Erythroblast (primary cell): ENCODE measurements around the gene TMEM151A.
A peak's percentile ranks its signal among the peaks of the same experiment; 100 is the strongest.

ENCODE experiments used
- DNase-seq, 2 experiments: peaks; one replicate each; lab custom pipeline; 2025; lab: John Stamatoyannopoulos, UW
- GATA1 ChIP-seq: IDR thresholded peaks from 2 replicates; pipeline ENCODE4 v1.6.1; 2011; ENCODE audit warnings: low read depth, mild to moderate bottlenecking, control low read depth, low read length, moderate library complexity
- POLR2A ChIP-seq: IDR thresholded peaks from 2 replicates; pipeline ENCODE4 v1.6.1; 2011; ENCODE audit warnings: mild to moderate bottlenecking, low read length

TMEM151A gene

DNA sequence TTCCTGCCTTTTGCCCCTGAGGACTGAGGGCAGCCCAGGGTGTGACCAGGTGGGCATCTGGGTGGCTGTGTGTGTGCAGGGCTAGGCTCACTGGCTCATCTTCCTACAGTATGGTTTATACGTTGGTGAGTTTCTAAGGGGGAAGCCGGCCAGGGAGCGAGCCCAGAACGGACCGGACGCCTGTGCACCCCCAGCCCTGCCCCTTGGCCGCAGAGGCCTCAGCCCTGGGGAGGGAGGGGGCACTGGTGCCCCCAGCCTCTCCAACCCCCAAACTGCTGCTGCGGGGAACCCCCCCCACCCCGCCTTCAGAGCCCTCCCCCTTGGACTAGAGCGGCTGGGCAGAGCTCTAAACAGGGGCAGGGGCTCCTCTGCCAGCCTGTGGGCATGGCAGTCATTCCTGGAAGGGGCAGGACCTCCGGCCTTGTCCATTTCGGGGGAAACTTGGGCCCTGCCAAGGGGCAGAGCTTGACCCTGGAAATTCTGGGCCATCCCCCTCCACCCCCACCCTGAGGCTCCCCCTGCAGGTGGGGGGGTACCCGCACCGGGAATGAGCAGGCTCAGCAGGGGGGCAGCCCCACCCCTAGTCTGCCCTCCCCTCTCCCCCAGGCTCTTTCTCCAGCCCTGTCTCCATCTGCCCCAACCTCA, 8.1 kb upstream of the TMEM151A start:
- DNase-seq, result no peak
- TF ChIP-seq GATA1 (no peak), POLR2A (no peak)

DNA sequence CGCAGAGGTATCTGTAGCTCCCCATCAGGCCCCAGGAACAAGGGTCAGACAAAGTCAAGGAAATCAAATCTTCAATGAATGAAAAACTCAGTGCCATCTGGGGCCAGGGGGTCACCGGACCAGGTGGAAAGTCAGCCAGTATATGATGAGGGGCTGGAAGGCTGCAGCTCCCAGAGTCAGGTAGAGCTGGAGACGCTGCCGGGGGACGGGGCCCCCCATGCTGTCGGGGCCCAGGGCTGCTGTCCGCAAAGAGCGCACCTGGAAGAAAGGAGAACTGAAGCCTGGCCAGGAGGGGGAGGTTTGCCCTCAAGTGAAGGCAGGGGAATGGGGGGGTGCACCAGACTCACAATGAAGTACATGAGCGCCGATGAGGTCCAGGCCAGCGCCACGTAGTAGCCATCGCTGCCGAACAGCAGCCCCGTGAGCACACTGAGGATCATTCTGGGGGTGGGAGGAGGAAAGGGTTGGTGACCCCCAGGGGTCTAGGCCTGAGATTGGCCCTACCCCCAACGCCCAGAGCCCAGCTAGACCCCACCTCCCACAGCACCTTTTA, 7.1 kb upstream of the TMEM151A start:
- DNase-seq, result no peak

DNA sequence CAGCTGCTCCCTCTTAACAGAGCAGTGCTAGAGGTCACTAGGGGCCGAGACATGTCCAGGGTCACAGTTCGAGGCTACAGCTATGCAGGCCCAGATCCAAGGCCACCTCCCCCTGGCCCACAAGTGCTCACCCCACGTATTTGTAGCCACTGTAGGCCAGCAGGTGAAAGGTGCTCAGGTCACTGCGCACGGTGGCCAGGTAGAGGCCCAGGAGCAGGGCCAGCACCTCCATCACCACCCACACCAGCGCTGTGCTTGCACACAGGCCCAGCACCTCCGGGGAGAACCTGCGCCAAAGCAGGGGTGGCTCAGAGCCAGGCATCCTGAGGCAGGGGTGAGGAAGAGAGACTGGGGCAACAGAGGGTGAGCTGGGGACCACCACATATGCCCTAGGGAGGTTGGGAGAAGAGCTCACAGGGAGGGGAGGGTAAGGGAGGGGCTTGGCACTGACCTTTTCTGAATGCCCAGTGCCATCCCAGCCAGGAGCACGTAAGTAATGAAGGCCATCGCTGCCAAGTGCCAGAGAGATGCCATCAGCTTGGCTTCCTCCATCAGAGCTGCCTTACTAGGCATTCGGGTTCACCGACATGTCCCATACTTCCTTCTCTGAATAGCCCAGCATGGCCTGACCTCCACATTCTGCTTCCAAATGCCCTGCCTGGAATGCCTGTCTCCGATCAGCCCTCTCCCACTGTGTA, 6.3 kb upstream of the TMEM151A start:
- no peak for TF ChIP-seq GATA1
- TF ChIP-seq POLR2A, result no peak
- DNase-seq, result no peak

More for the DNA sequence above, 7.1 kb upstream of the TMEM151A start:
- TF ChIP-seq POLR2A (no peak), GATA1 (no peak)

DNA sequence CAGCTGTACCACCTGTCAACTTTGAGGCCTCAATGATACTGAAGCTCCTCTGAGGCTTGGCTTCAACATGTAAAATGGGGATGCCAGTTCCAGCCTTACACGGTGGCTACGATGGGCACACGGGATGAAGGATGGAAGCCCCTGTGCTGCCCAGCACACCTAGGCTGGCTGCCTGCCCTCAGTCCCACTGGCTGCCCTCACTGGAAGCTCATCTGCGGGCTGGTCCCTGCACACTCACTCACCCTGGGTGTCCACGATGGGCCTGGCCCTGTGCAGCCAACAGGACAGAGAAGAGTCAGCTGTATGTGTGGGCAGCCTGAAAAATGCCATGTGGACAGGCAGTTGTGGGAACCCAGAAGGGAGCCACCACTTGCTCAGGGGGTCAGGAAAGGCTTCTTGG, 5.0 kb upstream of the TMEM151A start:
- TF ChIP-seq GATA1, result no peak
- TF ChIP-seq POLR2A, result no peak
- DNase-seq, result no peak

DNA sequence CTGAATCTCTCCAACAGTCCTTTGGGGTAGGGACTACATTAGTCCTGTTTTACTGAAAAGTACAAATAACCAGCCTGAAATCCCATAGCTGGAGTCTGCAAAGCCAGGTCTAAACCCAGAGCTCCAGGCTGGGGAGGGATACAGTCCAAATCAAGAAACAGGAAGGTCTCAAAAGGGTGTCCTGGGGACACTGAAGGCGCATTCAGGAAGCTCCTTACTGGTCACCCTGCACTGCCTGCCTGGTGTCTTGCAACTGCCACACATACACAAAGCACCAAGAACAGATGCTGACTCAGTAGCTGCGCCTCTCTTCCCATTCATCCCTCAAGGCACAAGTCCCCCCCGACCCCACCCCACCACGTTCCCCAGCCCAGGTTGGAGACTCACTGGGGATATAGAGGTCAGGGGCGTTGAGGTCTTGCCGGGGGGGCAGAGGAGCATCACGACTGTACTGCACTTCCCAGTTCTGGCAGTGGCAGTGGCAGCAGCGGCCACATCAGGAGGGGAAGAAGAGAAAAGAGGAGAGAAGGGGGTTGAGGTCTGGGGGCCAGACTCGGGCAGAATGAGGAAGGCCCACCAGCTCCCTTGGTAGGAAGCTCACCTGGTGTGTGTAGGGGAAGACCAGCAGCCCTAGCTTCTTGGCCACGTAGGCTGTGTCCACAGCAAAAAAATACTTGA, 4.3 kb upstream of the TMEM151A start:
- TF ChIP-seq POLR2A, result no peak
- TF ChIP-seq GATA1, result no peak
- DNase-seq, result no peak

DNA sequence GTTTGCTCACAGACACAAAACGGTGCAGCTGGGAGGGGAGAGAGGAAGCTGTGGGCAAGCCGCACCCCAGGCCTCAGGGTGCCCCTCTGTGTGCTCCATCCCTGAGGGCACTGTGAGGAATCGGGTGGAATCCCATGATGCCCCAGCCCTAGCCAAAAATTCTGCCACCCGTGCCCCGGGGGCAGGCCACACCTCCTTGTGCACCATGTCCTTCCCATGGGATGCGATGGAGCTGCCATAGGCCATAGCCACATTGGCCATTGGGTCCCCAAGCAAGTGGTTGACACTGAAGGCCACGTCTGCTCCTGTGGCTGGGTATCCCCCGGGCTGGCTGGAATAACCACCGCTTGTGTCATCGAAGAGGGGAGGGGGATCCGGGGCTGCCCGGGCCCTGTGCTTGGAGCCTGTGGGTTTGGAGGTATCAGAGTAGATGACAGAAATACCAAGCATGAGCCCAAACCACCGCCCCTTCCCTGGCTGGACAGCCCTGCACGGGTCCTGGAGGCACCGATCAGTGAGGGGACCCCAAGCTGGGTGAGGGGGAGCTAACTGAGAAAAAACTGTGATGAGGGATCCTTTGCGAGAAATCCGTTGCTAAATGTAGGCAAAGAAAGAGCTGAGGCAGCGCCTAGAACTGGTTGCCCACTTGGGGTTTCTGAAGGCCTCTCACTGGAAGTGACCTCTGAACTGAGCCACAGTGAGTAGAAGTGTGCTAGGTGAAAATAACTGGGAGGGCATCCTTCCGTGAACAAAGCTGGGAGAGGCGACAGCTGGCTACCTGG, 3.6 kb upstream of the TMEM151A start:
- TF ChIP-seq POLR2A (no peak), GATA1 (no peak)
- DNase-seq, result no peak

DNA sequence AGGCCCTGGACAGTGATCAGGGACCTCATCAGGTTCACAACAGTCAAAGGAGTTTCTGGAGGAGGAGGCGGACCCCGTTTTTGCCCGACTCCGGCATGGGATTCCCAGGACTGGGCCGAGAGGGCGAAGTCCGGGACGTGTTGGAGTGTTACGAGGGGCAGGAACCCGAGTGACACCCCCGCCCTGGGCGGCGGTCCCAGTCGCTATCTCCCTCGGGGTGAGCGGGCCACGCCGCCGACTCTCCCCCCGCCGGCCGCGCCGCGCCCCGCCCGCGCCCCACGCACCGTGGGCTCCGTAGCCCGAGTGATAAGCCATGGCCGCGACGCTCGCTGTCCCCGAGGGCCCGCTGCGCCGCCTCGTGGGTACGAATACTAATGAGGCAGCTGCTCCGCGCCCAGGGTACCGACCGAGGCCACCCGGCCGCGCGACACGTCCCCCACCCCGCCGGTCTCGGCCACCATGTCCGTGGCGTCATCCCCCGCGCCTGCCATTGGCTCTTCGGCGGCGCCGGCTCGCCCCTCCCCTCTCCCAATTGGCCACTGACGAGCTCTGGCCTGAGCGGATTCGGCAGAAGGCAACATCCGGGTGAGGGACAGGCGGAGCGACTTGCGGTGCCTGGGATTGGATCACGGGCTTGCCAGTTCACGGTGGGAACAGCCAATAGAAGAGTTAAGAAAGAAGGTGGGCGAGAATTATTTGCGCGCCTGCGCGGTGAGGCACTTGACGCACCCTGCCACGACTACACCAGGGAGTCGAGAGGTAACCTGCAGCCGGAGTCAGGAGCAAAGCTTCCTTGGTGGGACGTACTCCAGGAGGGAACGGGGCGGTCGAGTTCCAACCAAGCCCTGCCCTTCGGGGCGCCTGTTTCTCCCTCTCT, 2.8 kb upstream of the TMEM151A start, which contains the start of gene YIF1A:
TSS of gene YIF1A (minus strand) at position 473 of the 877 bp plus-strand sequence. CDS start at position 315, 158 bp downstream.
- peak; percentile 99 for DNase-seq
- TF ChIP-seq POLR2A (peak; percentile 94), GATA1 (no peak)

DNA sequence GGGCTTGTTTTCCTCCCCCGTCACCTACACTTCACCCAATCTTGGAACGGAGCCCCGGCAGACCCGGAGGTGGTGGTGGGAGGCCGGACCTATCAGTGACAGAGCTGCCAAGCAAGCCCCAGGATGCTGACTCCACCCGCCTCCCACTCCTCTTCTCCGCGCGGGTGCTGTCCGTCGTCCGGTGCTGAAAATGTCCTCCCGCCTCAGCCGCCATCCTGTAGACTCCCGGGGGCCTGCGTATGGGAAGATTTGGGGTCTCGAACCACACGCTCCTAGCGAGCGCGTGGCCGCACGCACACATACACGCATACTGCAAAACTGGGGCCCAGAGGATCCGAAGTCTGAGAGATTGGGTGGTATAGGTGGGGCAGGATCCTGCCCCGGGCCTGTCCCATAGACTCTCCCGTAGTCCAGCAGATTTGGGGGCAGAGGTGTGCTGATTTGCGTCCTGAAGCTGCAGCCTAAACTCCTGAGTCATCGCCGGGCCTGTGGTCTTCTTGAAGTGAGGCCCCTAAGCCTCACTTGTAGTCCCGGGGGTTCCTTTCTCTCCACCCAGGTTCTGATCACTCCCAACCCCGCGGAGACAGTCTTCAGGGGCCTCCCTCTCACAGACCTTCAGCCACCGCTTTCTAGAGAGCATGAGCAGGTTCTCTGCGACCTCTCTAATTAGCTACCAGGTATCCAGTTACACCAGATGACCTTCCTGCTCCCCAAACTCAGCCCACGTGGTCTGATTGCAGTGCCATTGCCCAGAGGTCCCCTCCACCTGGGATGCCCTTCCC, 2.0 kb upstream of the TMEM151A start:
- DNase-seq, result peak; percentile 82
- no peak for TF ChIP-seq POLR2A
- no peak for TF ChIP-seq GATA1

DNA sequence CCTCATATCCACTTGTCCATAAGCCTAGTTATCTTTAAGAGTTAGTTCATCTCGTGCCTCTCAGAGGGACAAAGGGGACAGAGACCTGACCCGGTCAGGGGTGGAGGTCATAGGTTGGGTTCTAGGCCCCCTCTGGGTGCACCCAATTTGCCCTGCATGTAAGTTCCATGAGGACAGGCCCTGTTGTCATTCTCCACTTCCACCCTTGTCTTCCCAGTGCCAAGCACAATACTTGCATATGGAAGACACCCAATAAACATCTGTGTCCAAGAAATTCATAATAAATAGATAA, 1.4 kb upstream of the TMEM151A start:
- DNase-seq, result no peak
- TF ChIP-seq GATA1 (no peak), POLR2A (no peak)

DNA sequence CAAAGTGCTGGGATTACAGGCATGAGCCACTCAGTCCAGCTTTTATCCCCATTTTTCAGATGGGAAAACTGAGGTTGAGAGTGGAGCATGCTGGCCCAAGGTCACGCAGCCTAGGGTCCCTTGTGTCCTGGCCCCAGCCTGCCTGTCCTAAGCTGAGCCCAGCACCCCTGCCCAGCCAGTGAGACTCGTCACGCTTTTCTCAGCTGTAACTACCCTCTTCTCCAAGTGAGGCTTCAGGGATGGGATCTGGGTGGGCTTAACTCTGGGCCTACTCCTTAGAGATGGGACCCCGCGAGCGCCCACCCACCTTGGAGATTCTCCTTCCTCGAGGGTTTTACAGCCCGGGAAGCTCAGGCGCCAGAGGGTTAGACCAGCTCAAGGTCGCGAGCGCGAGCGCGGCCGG, 390 bp upstream of the TMEM151A start:
- DNase-seq, result no peak

DNA sequence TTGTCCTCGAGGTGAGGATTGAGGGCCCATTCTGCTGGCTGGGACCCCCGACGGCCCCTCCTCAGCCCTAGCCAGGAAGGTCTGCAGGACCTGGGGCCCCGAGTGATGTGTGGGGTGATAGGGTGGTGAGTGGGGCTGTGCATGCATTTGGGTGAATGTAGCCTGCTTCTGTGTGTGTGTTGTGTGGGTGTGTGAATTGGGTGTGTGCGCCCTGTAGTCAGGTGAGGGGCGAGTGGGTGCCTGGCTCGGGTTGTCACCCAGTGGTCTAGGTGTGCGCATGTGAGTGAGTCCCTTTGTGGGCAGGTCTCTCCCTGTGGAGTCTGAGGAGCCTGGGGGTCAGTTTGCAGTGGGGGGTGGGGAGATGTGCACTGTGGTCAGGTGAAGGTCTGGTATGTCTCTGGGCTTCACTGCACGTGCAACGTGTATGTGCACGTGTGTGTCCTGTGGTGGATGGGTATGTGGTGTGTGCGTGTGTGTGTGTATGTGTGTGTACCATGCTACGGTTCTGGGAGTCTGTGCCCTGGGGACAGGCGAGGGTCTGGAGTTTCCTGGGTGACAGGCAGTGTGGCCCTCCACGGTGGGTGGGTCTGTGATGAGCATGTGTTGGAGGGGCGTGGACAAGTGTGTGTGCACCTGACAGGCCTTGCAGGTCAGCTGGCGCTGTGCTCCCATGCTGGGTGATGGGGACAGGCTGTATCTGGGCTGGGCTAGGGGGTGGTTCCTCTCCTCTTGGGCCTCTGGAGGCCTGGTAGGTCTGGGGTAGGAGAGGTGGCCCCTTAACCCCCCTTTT, 1.0 kb downstream of the TMEM151A start:
- TF ChIP-seq GATA1 (no peak), POLR2A (no peak)
- no peak for DNase-seq

More for the DNA sequence above, 390 bp upstream of the TMEM151A start:
- no peak for TF ChIP-seq GATA1
- TF ChIP-seq POLR2A, result no peak

DNA sequence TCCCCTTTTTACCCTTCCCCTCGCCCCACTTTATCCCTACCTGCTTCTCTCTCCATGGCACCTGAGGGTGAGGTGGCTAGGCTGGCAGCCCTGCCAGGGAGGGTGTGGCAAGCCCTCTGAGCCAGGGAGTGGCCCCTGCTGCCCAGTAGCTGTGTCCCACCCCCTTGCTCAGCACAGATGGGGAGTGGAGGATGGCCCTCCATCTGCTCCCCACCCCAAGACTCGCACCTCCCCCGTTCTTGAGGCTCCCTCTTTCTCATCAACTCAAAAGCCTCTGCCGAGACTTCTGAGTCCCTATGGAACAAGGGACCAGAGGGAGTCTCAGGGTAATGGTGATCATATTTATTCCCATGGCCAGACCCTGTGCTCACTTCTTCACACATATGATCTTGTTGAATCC, 1.7 kb downstream of the TMEM151A start:
- TF ChIP-seq POLR2A (no peak), GATA1 (no peak)
- DNase-seq, result no peak
